Measurements from ENCODE around the gene MRPS17.

- no peak for TF ChIP-seq CTCF (conservative IDR thresholded peaks at IDR 0.05)
- TF ChIP-seq EZH2 (IDR thresholded peaks at IDR 0.05; ENCODE audit: low read depth) = no peak
Observed at GRCh38 chr7:55957190-55957589, 5.5 kb downstream of the MRPS17 start.

Data from PC-9 (cell line).